Hepatocyte (in vitro differentiated cells): ENCODE data around the gene OPCML.

Experiments
- CTCF ChIP-seq: fragments of 200-600 bp; sonication (generic); IDR thresholded peaks from 2 replicates; pipeline ENCODE4 v1.5.1; 2016; ENCODE audit warnings: antibody characterized with exemption, mild to moderate bottlenecking; ENCODE audit not compliant: poor library complexity
- EZH2 ChIP-seq: fragments of 200-600 bp; sonication (generic); IDR thresholded peaks from 2 replicates; pipeline ENCODE4 v1.6.1; 2016; ENCODE audit warnings: antibody characterized with exemption, mild to moderate bottlenecking, borderline replicate concordance
- EZH2phosphoT487 ChIP-seq: fragments of 200-600 bp; sonication (generic); IDR thresholded peaks from one replicate; pipeline ENCODE4 v1.6.1; 2018; ENCODE audit warnings: antibody characterized with exemption, mild to moderate bottlenecking, low read depth, moderate library complexity; ENCODE audit not compliant: unreplicated experiment, severe bottlenecking

DNA sequence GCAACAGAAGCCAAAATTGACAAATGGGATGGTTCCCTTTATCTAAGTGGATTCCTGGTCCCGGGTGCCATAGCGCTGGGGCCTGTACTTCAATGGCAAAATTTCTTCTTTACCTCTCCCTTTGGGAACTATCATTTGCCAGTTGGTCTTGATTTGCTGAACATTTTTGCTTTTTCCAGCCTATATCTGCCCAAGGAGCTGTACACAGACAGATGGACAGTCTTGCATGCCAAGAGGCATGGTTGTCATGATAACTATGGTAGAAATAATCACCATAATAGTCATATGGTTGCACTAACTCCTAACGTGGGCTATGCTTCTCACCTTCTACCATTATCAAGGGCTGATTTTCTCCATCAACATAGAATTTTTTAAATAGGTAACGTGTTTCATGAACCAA is 1030.9 kb downstream of the OPCML start:
- TF ChIP-seq EZH2 (no peak), EZH2phosphoT487 (no peak), CTCF (no peak)
